Vagina (tissue), 2 donors: ENCODE measurements around the gene MRPL53. TPM values are rescaled to one million over a fixed set of nuclear protein-coding genes. Genes with fewer than 3 reads are reported as not detected.
A peak's percentile ranks its signal among the peaks of the same experiment; 100 is the strongest.
"Not testable (repeated sequence)": the region's sequence is repeated elsewhere in the genome, so short reads cannot be mapped to it uniquely, and the experiment has no call there.

ENCODE experiments used
- DNase-seq, 2 donors: peaks; one replicate each; pipeline ENCODE4 v3.0.0-alpha.2; 2017; ENCODE audit errors: extremely low spot score in 2 of 2
- H3K27ac ChIP-seq: fragments of 200-600 bp; sonication (generic); one replicate; pipeline ENCODE4 v1.5.1; 2019
- H3K27me3 ChIP-seq: fragments of 200-600 bp; sonication (generic); one replicate; pipeline ENCODE4 v1.5.1; 2019
- H3K36me3 ChIP-seq, 2 donors: fragments of 200-600 bp; sonication (generic); one replicate each; pipeline ENCODE4 v1.5.1; 2017 to 2019
- H3K4me1 ChIP-seq: fragments of 200-600 bp; sonication (generic); one replicate; pipeline ENCODE4 v1.5.1; 2019
- H3K4me3 ChIP-seq, 2 donors: fragments of 200-600 bp; sonication (generic); 1 replicate in 1 of 2; 2 replicates in 1 of 2; pipeline ENCODE4 v1.5.1; 2016 to 2019
- H3K9me3 ChIP-seq: fragments of 200-600 bp; sonication (generic); one replicate; pipeline ENCODE4 v1.5.1; 2019
- CTCF ChIP-seq, 3 experiments: fragments of 450-650 bp in 2 of 3; fragments of 200-600 bp in 1 of 3; sonication (generic) in 1 of 3; IDR thresholded peaks; one replicate each; pipeline ENCODE4 v1.5.1; 2017 to 2019; ENCODE audit warnings: antibody characterized with exemption in 3 of 3, mild to moderate bottlenecking in 2 of 3, moderate library complexity in 2 of 3
- POLR2A ChIP-seq, 2 donors: fragments of 450-650 bp; IDR thresholded peaks; one replicate each; pipeline ENCODE4 v1.6.1; 2017; ENCODE audit warnings: antibody characterized with exemption in 2 of 2, mild to moderate bottlenecking in 2 of 2, moderate library complexity in 2 of 2
- POLR2AphosphoS5 ChIP-seq, 2 donors: sonication (generic); formaldehyde crosslinking; IDR thresholded peaks; one replicate each; pipeline ENCODE4 v1.9.0; 2017; ENCODE audit warnings: antibody characterized with exemption in 2 of 2, mild to moderate bottlenecking in 2 of 2, low read depth in 1 of 2; ENCODE audit not compliant: insufficient read depth in 1 of 2
- intact Hi-C: fragments of 100-400 bp; cut with DNase I; formaldehyde crosslinking; loops from one replicate; pipeline ENCODE4 v1.15.1; 2023
- total RNA-seq: library from RNA; depleted of rRNA; stranded (reverse); fragments of >200 nt; gene quantifications from one replicate; pipeline ENCODE4 v1.2.3, GENCODE V29; 2016

The MRPL53 gene
- total RNA-seq, 1 donor from 2014 or later: 40.3 TPM

DNA sequence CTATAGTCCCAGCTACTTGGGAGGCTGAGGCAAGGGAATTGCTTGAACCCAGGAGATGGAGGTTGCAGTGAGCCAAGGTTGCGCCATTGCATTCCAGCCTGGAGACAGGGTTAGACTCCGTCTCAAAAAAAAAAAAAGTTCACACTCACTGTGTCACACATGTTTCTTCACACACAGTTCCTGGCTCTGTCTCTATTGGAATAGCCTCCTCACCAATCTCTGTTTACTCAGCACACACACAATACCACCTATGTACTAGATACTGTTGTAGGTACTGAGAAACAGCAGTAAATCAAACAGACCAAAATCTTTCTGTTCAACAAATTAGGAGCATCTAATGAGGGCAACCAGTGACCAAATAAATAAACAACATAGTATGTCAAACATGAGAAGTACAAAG, 13.7 kb upstream of the MRPL53 start:
- no peaks in the 10 kb centered on the region for H3K9me3 ChIP-seq
- no peaks in the 10 kb centered on the region for H3K27me3 ChIP-seq
- intact Hi-C loops: loop anchor here (10.0 kb wide), 1 partner anchor 751 kb away; the partner anchor contains the start of gene TPRKB
- TF ChIP-seq POLR2AphosphoS5 (IDR thresholded peaks at IDR 0.05; ENCODE audit: insufficient read depth in 1 of 2, low read depth in 1 of 2) (no peak), CTCF (IDR thresholded peaks at IDR 0.05) (no peak), POLR2A (IDR thresholded peaks at IDR 0.05) (no peak)
- H3K36me3 ChIP-seq: peaks cover 0 to 13% of the 10 kb centered on the region in 2 donors
- H3K4me3 ChIP-seq: no peak overlapping the region
- no peak for DNase-seq
- peaks cover 22% of the 10 kb centered on the region for H3K4me1 ChIP-seq
- no peak overlapping the region for H3K27ac ChIP-seq

GRCh38 chr2:74483675-74484164, 11.2 kb upstream of the MRPL53 start:
- not testable (repeated sequence) for DNase-seq, H3K27me3 ChIP-seq, H3K9me3 ChIP-seq, H3K36me3 ChIP-seq
- intact Hi-C loops: loop anchor here (2.0 to 10.0 kb wide), 2 partner anchors 103 to 749 kb away; partner anchors contain the start of gene TPRKB
- Histone ChIP-seq H3K4me1 (peaks cover 35% of the 10 kb centered on the region), H3K27ac (peak overlapping the region; percentile 87), H3K4me3 (peak overlapping the region; percentile 75 to 79)

DNA sequence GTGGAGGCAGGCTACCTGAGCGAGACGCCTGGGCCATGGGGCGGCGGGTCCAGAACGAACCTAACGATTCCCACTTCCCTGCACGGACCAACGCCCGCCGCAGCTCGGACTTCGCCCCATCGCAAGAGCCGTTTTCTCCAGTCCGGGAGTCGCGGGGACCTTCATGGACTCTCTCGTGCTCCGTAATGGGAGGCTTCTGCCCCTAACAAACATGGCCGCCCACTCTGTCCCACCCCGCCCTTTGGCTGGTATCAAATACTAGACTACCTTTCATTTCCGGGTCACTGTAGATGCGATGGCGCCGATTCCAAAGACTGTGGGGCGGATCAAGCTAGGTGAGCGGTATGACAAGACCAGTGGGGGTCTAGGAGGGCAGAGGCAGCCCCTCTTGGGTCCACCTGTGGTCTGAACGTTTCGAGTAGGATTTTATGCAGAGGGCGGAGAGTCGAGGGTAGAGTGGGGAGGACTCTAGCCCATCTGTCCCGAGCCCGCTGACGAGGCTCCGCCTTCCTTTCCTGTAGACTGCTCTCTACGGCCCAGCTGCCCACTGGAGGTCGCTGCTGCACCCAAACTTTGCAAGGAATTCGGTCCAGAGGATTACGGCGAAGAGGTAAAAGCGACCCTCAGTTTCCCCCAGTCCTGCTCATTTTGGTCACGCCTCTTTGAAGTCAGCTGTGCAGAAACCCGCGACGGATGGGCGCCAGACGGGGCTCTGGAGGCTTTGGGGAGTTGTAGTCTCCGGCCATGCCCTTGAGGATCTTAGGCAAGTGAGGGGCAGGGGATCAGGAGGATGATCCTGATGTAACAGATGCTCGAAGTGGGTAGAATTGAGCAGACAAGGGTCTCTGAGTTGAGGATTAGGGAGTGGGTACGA, 10.6 kb upstream of the MRPL53 start, which contains the start of the genes CCDC142 and TTC31:
CCDC142 (minus strand) TSS at position 198 of the 874 bp plus-strand sequence; CDS start at position 37, 161 bp downstream.
TTC31 (plus strand) TSS at position 281 of the 874 bp plus-strand sequence; CDS start at position 296, 15 bp downstream.
- Histone ChIP-seq H3K27me3 (no peaks in the 10 kb centered on the region), H3K27ac (peak within 1 kb of the TSS; percentile 87), H3K36me3 (no peaks in the 10 kb centered on the region), H3K9me3 (no peaks in the 10 kb centered on the region), H3K4me1 (peaks cover 35% of the 10 kb centered on the region), H3K4me3 (peak within 1 kb of the TSS; percentile 75 to 79)
- TF ChIP-seq POLR2AphosphoS5 (IDR thresholded peaks at IDR 0.05; ENCODE audit: insufficient read depth in 1 of 2, low read depth in 1 of 2) (peak; percentile 89 to 98), POLR2A (IDR thresholded peaks at IDR 0.05) (peak in 1 of 2 donors; percentile 29), CTCF (IDR thresholded peaks at IDR 0.05) (peak; percentile 49 to 83 (median 76))
- peak in 1 of 2 donors; percentile 98 for DNase-seq
- intact Hi-C loops: loop anchor here (2.0 to 10.0 kb wide), 2 partner anchors 104 to 748 kb away; partner anchors contain the start of gene TPRKB

DNA sequence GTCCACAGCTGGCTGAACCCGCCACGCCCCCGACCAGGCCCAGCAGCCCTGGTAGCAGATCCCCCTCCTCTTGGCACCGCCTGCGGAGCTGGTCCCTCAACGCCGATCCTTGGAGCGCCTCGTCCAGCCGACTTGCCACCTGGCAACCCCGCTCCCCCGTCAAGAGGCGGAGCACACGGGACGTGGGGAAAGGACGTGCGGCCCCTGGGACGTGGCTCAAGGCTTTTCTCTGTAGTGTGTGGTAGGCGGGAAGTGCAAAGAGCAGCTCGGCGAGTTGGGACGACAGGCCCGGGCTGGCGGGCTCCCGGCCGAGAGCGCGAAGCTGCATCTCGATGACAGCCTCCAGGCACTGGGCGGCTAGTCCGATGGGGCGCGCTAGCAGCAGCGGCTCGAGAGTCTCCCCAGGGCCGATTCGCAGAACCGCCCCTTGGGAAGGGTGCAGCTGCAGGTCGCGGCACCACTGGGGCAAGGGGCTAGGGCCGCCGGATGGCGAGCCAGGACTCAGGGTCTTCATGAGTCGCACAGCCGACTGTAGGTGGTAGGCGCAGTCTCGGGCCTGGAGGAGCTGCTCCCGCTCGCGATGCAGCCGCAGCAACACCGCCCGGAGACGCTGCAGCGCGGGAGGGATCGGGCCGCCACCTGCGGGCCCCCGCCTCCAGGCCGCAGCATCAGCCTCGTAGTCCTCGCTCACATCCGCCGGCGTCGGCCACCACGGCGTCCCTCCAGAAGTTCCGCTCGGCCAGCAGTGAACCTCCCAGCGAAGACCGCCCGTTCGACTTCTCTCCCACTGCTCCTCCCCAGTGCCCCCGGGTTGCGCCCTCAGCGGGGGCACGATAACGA, 9.7 kb upstream of the MRPL53 start:
- H3K27ac ChIP-seq: peak overlapping the region; percentile 87
- peak overlapping the region; percentile 75 to 79 for H3K4me3 ChIP-seq
- H3K4me1 ChIP-seq: peaks cover 35% of the 10 kb centered on the region
- intact Hi-C loops: loop anchor here (2.0 to 10.0 kb wide), 2 partner anchors 105 to 747 kb away; partner anchors contain the start of gene TPRKB
- no peak for DNase-seq
- TF ChIP-seq POLR2A (IDR thresholded peaks at IDR 0.05) (no peak), POLR2AphosphoS5 (IDR thresholded peaks at IDR 0.05; ENCODE audit: insufficient read depth in 1 of 2, low read depth in 1 of 2) (no peak), CTCF (IDR thresholded peaks at IDR 0.05) (no peak)
- peaks cover 0 to 5% of the 10 kb centered on the region in 2 donors for H3K36me3 ChIP-seq
- H3K9me3 ChIP-seq: no peaks in the 10 kb centered on the region
- H3K27me3 ChIP-seq: no peaks in the 10 kb centered on the region

GRCh38 chr2:74481431-74481830, 9.0 kb upstream of the MRPL53 start:
- Histone ChIP-seq H3K36me3 (peaks cover 0 to 5% of the 10 kb centered on the region in 2 donors), H3K4me1 (peaks cover 35% of the 10 kb centered on the region), H3K27ac (no peak overlapping the region), H3K27me3 (no peaks in the 10 kb centered on the region), H3K9me3 (no peaks in the 10 kb centered on the region), H3K4me3 (peak overlapping the region; percentile 75 to 79)
- TF ChIP-seq POLR2AphosphoS5 (IDR thresholded peaks at IDR 0.05; ENCODE audit: insufficient read depth in 1 of 2, low read depth in 1 of 2): no peak
- no peak for TF ChIP-seq POLR2A (IDR thresholded peaks at IDR 0.05)
- TF ChIP-seq CTCF (IDR thresholded peaks at IDR 0.05): no peak
- no peak for DNase-seq
- intact Hi-C loops: loop anchor here (10.0 kb wide), 1 partner anchor 747 kb away; the partner anchor contains the start of gene TPRKB
